Suppressor macrophage (primary cell): Measurements from ENCODE around the gene HGS.

Experiments used
- DNase-seq, 4 experiments: peaks; one replicate each; pipeline ENCODE4 v3.0.0-alpha.2; 2020 to 2022

HGS gene

GRCh38 chr17:81655378-81656117 is 28.3 kb upstream of the HGS start:
- peak in 3 of 4 experiments; percentile 46 to 66 (median 62) for DNase-seq

GRCh38 chr17:81656118-81656743 is 27.6 kb upstream of the HGS start, which contains the start of gene PDE6G:
Gene PDE6G (minus strand): TSS chr17:81656542. CDS start chr17:81653305, 3,237 bp downstream.
- no peak for DNase-seq

- peak in 1 of 4 experiments; percentile 18 for DNase-seq
These were observed 27.0 kb upstream of the HGS start for GRCh38 chr17:81656835-81657234.

- no peak for DNase-seq
These were observed 24.8 kb upstream of the HGS start for GRCh38 chr17:81659038-81659437.

- DNase-seq: no peak
These were observed 23.4 kb upstream of the HGS start for GRCh38 chr17:81660441-81660840.

- no peak for DNase-seq
These were observed 21.8 kb upstream of the HGS start for GRCh38 chr17:81662002-81662401.

GRCh38 chr17:81664051-81664470 is 19.8 kb upstream of the HGS start:
- no peak for DNase-seq

GRCh38 chr17:81665205-81666091 is 18.4 kb upstream of the HGS start:
- peak; percentile 13 to 42 (median 27) for DNase-seq

- peak; percentile 22 to 64 (median 42) for DNase-seq
These were observed 17.8 kb upstream of the HGS start for GRCh38 chr17:81666092-81666341.

- DNase-seq: peak; percentile 97 to 99 (median 98)
These were observed 17.2 kb upstream of the HGS start, which contains the start of the genes CCDC137 and OXLD1 for GRCh38 chr17:81666342-81667191. Gene CCDC137 (plus strand): TSS chr17:81666737. CDS start chr17:81666767, 30 bp downstream. Gene OXLD1 (minus strand): TSS chr17:81666605. CDS start chr17:81666577, 28 bp downstream.

GRCh38 chr17:81667754-81668153 is 16.1 kb upstream of the HGS start:
- peak in 1 of 4 experiments; percentile 27 for DNase-seq

GRCh38 chr17:81672504-81672903 is 11.3 kb upstream of the HGS start:
- DNase-seq: no peak

- no peak for DNase-seq
These were observed 10.9 kb upstream of the HGS start for GRCh38 chr17:81672954-81673353.

GRCh38 chr17:81673561-81674258 is 10.1 kb upstream of the HGS start:
- no peak for DNase-seq

GRCh38 chr17:81675515-81676221 is 8.1 kb upstream of the HGS start:
- DNase-seq: peak in 2 of 4 experiments; percentile 15 to 28

GRCh38 chr17:81676906-81677305 is 6.9 kb upstream of the HGS start:
- no peak for DNase-seq

- no peak for DNase-seq
These were observed 3.7 kb upstream of the HGS start for GRCh38 chr17:81680150-81680549.

- DNase-seq: no peak
These were observed 2.1 kb upstream of the HGS start for GRCh38 chr17:81681672-81682071.

- DNase-seq: peak in 2 of 4 experiments; percentile 11 to 37
These were observed 1.1 kb upstream of the HGS start for GRCh38 chr17:81682565-81683207.

- DNase-seq: peak; percentile 28 to 68 (median 54)
These were observed 615 bp upstream of the HGS start for GRCh38 chr17:81683208-81683583.
